Common myeloid progenitor, CD34-positive (primary cell): ENCODE data around the gene SORL1.

Experiments used
- CTCF ChIA-PET: fragments of 350-600 bp; sonication (Branson Sonifier 250); formaldehyde crosslinking; loops from one replicate; lab custom pipeline; 2021; ENCODE audit warnings: antibody characterized with exemption; lab: Charles Lee
- POLR2A ChIA-PET: fragments of 350-600 bp; sonication (Branson Sonifier 250); formaldehyde crosslinking; loops from one replicate; lab custom pipeline; 2021; ENCODE audit warnings: antibody characterized with exemption; lab: Charles Lee
- DNase-seq, 3 donors: peaks; one replicate each; pipeline versions ENCODE4 v3.0.0 to v3.0.0-alpha.2; 2013
- H3K27ac ChIP-seq, 2 experiments: 1 replicate in 1 of 2; 2 replicates in 1 of 2; pipeline ENCODE4 v1.7.0; 2013; ENCODE audit warnings: inconsistent platforms in 2 of 2, low read length in 2 of 2, mild to moderate bottlenecking in 2 of 2, low read depth in 1 of 2, moderate library complexity in 1 of 2; ENCODE audit not compliant: severe bottlenecking in 2 of 2, insufficient read depth in 1 of 2, poor library complexity in 1 of 2
- H3K27me3 ChIP-seq, 5 experiments: replicated peaks in 2 of 5; 1 replicate in 3 of 5; 2 replicates in 2 of 5; pipeline versions ENCODE4 v1.6.1 to v1.7.0; 2013; ENCODE audit warnings: low read length in 4 of 5, mild to moderate bottlenecking in 2 of 5, moderate library complexity in 2 of 5, inconsistent platforms in 1 of 5; ENCODE audit not compliant: insufficient read depth in 5 of 5, control insufficient read depth in 4 of 5
- H3K36me3 ChIP-seq, 4 experiments: 1 replicate in 2 of 4; 2 replicates in 2 of 4; pipeline versions ENCODE4 v1.6.1 to v1.7.0; 2013; ENCODE audit warnings: low read length in 3 of 4, control low read depth in 1 of 4, mild to moderate bottlenecking in 1 of 4; ENCODE audit not compliant: control insufficient read depth in 4 of 4, insufficient read depth in 4 of 4
- H3K4me1 ChIP-seq, 4 experiments: 1 replicate in 3 of 4; 2 replicates in 1 of 4; pipeline versions ENCODE4 v1.6.1 to v1.7.1; 2013; ENCODE audit warnings: low read length in 3 of 4, mild to moderate bottlenecking in 3 of 4, control low read depth in 1 of 4, inconsistent platforms in 1 of 4, moderate library complexity in 1 of 4; ENCODE audit not compliant: control insufficient read depth in 4 of 4, insufficient read depth in 4 of 4; ENCODE audit errors: control extremely low read depth in 1 of 4
- H3K4me3 ChIP-seq, 7 experiments: 1 replicate in 4 of 7; 2 replicates in 3 of 7; pipeline versions ENCODE4 v1.5.1 to v1.7.0; 2013; ENCODE audit warnings: mild to moderate bottlenecking in 7 of 7, low read length in 6 of 7, moderate library complexity in 6 of 7, inconsistent platforms in 2 of 7, low read depth in 2 of 7, control low read depth in 1 of 7; ENCODE audit not compliant: insufficient read depth in 4 of 7, control insufficient read depth in 1 of 7; ENCODE audit errors: extremely low read depth in 1 of 7
- H3K9me3 ChIP-seq, 5 experiments: 1 replicate in 4 of 5; 2 replicates in 1 of 5; pipeline versions ENCODE4 v1.6.1 to v1.7.1; 2013; ENCODE audit warnings: low read length in 4 of 5, mild to moderate bottlenecking in 2 of 5, inconsistent platforms in 1 of 5, low read depth in 1 of 5, moderate library complexity in 1 of 5; ENCODE audit not compliant: control insufficient read depth in 4 of 5, insufficient read depth in 2 of 5; ENCODE audit errors: control extremely low read depth in 1 of 5
- WGBS: methylation state at CpG from one replicate; pipeline ENCODE4 v1.1.5; 2013; ENCODE audit not compliant: insufficient coverage; 5-methylcytosine and 5-hydroxymethylcytosine counted together

The SORL1 gene

GRCh38 chr11:121450401-121450800 is 1.7 kb upstream of the SORL1 start:
- Histone ChIP-seq H3K9me3 (peaks cover 0 to 1% (median 0%) of the 10 kb centered on the region in 5 experiments), H3K4me1 (peaks cover 41 to 73% (median 64%) of the 10 kb centered on the region in 4 experiments), H3K36me3 (peaks cover 0 to 3% (median 0%) of the 10 kb centered on the region in 4 experiments), H3K4me3 (peak overlapping the region in 2 of 7 experiments; percentile 8 to 89), H3K27me3 (no peaks in the 10 kb centered on the region), H3K27ac (no peak overlapping the region)
- ChIA-PET POLR2A (interaction anchor here (0.8 to 1.7 kb wide), 2 partner anchors 10 to 14 kb away, joined by 4 read pairs; no protein-coding TSS in a partner anchor), CTCF (interaction anchor here (1.0 to 4.3 kb wide), 13 partner anchors 9 to 141 kb away, joined by 3 to 50 read pairs (median 6); no protein-coding TSS in a partner anchor)
- WGBS: no CpG with 5 or more reads among the region's 1 CpG
- peak in 2 of 3 donors; percentile 33 to 49 for DNase-seq

- peaks cover 47 to 75% (median 72%) of the 10 kb centered on the region in 4 experiments for H3K4me1 ChIP-seq
- ChIA-PET CTCF (interaction anchor here (0.5 to 4.3 kb wide), 23 partner anchors 8 to 140 kb away, joined by 3 to 50 read pairs (median 4); no protein-coding TSS in a partner anchor), POLR2A (interaction anchor here (0.9 to 1.7 kb wide), 2 partner anchors 13 to 139 kb away, joined by 4 read pairs; no protein-coding TSS in a partner anchor)
- 29% methylated on average over 21 of the region's 22 CpGs for whole genome bisulfite sequencing
- H3K9me3 ChIP-seq: peaks cover 0 to 1% (median 0%) of the 10 kb centered on the region in 5 experiments
- H3K36me3 ChIP-seq: peaks cover 0 to 3% (median 3%) of the 10 kb centered on the region in 4 experiments
- H3K4me3 ChIP-seq: peak overlapping the region; percentile 77 to 98 (median 95)
- no peaks in the 10 kb centered on the region for H3K27me3 ChIP-seq
- DNase-seq: no peak
- H3K27ac ChIP-seq: no peak overlapping the region
Observed at GRCh38 chr11:121451178-121451985, 732 bp upstream of the SORL1 start.

GRCh38 chr11:121452609-121453150 is 566 bp downstream of the SORL1 start, which contains the start of gene SORL1-AS1:
Gene SORL1-AS1 (minus strand): TSS chr11:121452967.
- Histone ChIP-seq H3K4me1 (peaks cover 47 to 77% (median 72%) of the 10 kb centered on the region in 4 experiments), H3K4me3 (peak within 1 kb of the TSS; percentile 77 to 98 (median 95)), H3K27ac (peak within 1 kb of the TSS in 1 of 2 experiments; percentile 44), H3K27me3 (no peaks in the 10 kb centered on the region), H3K36me3 (peaks cover 0 to 5% (median 3%) of the 10 kb centered on the region in 4 experiments), H3K9me3 (peaks cover 0 to 1% (median 0%) of the 10 kb centered on the region in 5 experiments)
- CTCF ChIA-PET: interaction anchor here (1.3 to 4.3 kb wide), 6 partner anchors 14 to 119 kb away, joined by 3 to 50 read pairs (median 9); no protein-coding TSS in a partner anchor
- WGBS: 0% methylated on average over 12 of the region's 21 CpGs
- DNase-seq: peak in 2 of 3 donors; percentile 83 to 87
- POLR2A ChIA-PET: interaction anchor here (1.4 kb wide), 1 partner anchor 135 kb away, joined by 5 read pairs; no protein-coding TSS in a partner anchor

GRCh38 chr11:121453589-121454299 is 1.6 kb downstream of the SORL1 start:
- ChIA-PET POLR2A (no interaction called here), CTCF (interaction anchor here (1.0 to 1.4 kb wide), 2 partner anchors 9 to 16 kb away, joined by 3 read pairs; no protein-coding TSS in a partner anchor)
- DNase-seq: no peak
- Histone ChIP-seq H3K9me3 (peaks cover 0 to 1% (median 0%) of the 10 kb centered on the region in 5 experiments), H3K27me3 (no peaks in the 10 kb centered on the region), H3K4me3 (peak overlapping the region in 6 of 7 experiments; percentile 77 to 98 (median 92)), H3K4me1 (peaks cover 43 to 70% (median 66%) of the 10 kb centered on the region in 4 experiments), H3K27ac (peak overlapping the region in 1 of 2 experiments; percentile 44), H3K36me3 (peaks cover under 1 to 8% (median 6%) of the 10 kb centered on the region in 4 experiments)
- WGBS: 86% methylated on average over 4 of the region's 6 CpGs

- H3K4me3 ChIP-seq: peak overlapping the region in 2 of 7 experiments; percentile 8 to 25
- no CpG with 5 or more reads among the region's 3 CpGs for WGBS
- H3K9me3 ChIP-seq: no peaks in the 10 kb centered on the region
- ChIA-PET CTCF (interaction anchor here (1.4 kb wide), 1 partner anchor 8 kb away, joined by 3 read pairs; no protein-coding TSS in a partner anchor), POLR2A (no interaction called here)
- no peak overlapping the region for H3K27ac ChIP-seq
- H3K27me3 ChIP-seq: no peaks in the 10 kb centered on the region
- H3K4me1 ChIP-seq: peaks cover 33 to 59% (median 54%) of the 10 kb centered on the region in 4 experiments
- peaks cover 5 to 13% (median 9%) of the 10 kb centered on the region in 4 experiments for H3K36me3 ChIP-seq
- DNase-seq: no peak
Observed at GRCh38 chr11:121455115-121455514, 3.0 kb downstream of the SORL1 start.

- POLR2A ChIA-PET: no interaction called here
- CTCF ChIA-PET: interaction anchor here (0.7 to 1.9 kb wide), 8 partner anchors 9 to 162 kb away, joined by 3 to 8 read pairs (median 4); no protein-coding TSS in a partner anchor
- H3K36me3 ChIP-seq: peaks cover 5 to 13% (median 9%) of the 10 kb centered on the region in 4 experiments
- WGBS: 100% methylated on average over 2 of the region's 2 CpGs
- no peak overlapping the region for H3K27ac ChIP-seq
- H3K9me3 ChIP-seq: no peaks in the 10 kb centered on the region
- H3K4me1 ChIP-seq: peaks cover 27 to 51% (median 46%) of the 10 kb centered on the region in 4 experiments
- DNase-seq: no peak
- peak overlapping the region in 1 of 7 experiments; percentile 47 for H3K4me3 ChIP-seq
- H3K27me3 ChIP-seq: no peaks in the 10 kb centered on the region
Observed at GRCh38 chr11:121456151-121456550, 4.0 kb downstream of the SORL1 start.
